ENCODE data around the gene DHFR.

DHFR gene

DNA sequence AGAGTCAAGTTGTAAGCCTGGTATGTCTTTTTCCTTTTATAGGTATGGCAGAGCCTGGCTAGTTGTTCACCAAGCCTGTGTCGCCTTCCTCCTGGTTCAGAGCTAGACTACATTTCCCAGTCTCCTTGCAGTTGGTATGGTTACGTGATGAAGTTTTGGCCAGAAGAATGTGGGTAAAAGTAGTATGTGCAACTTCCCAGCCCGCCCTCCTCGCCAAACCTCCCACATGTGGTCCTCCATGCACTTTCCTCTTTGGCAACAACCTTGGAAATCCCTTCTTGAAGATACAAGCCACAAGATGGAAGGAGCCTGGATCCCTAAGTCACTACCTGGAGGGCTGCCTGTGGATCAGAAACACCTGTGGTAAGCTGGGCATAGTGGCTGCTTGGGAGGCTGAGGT lies 36.3 kb downstream of the DHFR start:
- H4K91ac ChIP-seq (ENCODE audit: low read length): no peak overlapping the region
- no peak for DNase-seq
- no peaks in the 10 kb centered on the region for H3K9me3 ChIP-seq (ENCODE audit: control insufficient read depth, low read length)
- H3K4me3 ChIP-seq (ENCODE audit: insufficient read depth in 1 of 2, low read depth in 1 of 2, low read length in 2 of 2): no peak overlapping the region
- no peak overlapping the region for H2AK5ac ChIP-seq (ENCODE audit: low read length, severe bottlenecking)
- H3K79me1 ChIP-seq (replicated peaks; ENCODE audit: low read length, poor library complexity, severe bottlenecking): no peaks in the 10 kb centered on the region
- H2BK120ac ChIP-seq (ENCODE audit: low read depth, low read length): no peak overlapping the region
- no peak overlapping the region for H3K9ac ChIP-seq (ENCODE audit: low read length)
- no peak overlapping the region for H3K23ac ChIP-seq (ENCODE audit: low read length in 2 of 2)
- H4K8ac ChIP-seq (ENCODE audit: low read length): no peak overlapping the region
- H3K14ac ChIP-seq (ENCODE audit: low read length in 2 of 2): no peak overlapping the region
- no peak overlapping the region for H3K18ac ChIP-seq (ENCODE audit: low read depth in 1 of 2, low read length in 2 of 2)
- no peak overlapping the region for H3K27ac ChIP-seq (ENCODE audit: low read length, poor library complexity, severe bottlenecking)
- no peaks in the 10 kb centered on the region for H3K27me3 ChIP-seq (ENCODE audit: control insufficient read depth in 1 of 2, insufficient read depth in 1 of 2, low read length in 2 of 2)
- no peak overlapping the region for H2AFZ ChIP-seq (ENCODE audit: low read depth, low read length)
- H3K36me3 ChIP-seq (ENCODE audit: control insufficient read depth in 1 of 2, insufficient read depth in 2 of 2, low read depth in 1 of 2, low read length in 2 of 2): no peaks in the 10 kb centered on the region
- no peaks in the 10 kb centered on the region for H3K4me1 ChIP-seq (ENCODE audit: control insufficient read depth, insufficient read depth, low read depth, low read length)
- no peak overlapping the region for H2BK12ac ChIP-seq (ENCODE audit: low read length in 2 of 2)
- H3K4me2 ChIP-seq (ENCODE audit: low read length, poor library complexity, severe bottlenecking): no peak overlapping the region
- WGBS: 100% methylated on average over 1 of the region's 4 CpGs
- H2BK15ac ChIP-seq (ENCODE audit: low read depth, poor library complexity, severe bottlenecking): no peak overlapping the region
- no peak overlapping the region for H2BK5ac ChIP-seq (ENCODE audit: low read depth, low read length, poor library complexity, severe bottlenecking)
- no peak overlapping the region for H3K4ac ChIP-seq (ENCODE audit: low read depth in 1 of 2, low read length in 2 of 2)

DNA sequence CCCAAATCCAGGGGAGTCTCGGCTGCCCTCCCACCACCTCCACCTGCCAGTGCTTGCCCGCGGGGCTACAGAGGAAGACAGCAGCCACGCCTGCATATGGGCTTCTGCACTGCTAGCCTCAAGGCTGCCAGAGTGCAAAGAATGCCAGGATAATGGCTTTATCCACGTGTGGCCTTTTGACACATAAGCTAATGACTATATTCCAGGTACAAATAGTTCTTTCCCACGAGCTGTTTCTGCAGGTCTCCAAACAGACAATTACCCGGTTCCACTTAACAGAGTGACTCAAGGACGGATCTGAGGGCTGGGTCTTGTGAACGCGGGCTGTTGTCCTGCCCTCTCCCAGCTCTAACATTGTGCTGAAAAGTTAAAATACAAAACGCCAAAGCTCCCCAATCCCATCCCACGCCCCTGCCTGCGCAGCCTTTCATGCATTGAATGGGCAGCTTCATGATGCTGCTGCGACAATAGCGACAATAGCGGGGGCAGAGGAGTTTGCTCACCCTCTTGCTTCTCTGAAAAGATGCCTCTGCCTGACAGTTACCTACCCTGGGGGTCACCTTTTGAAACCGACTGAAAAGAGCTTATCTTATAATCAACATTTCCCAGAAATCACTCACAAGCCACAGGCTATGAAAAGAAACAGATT lies 39.4 kb downstream of the DHFR start:
- no peaks in the 10 kb centered on the region for H3K79me1 ChIP-seq (replicated peaks; ENCODE audit: low read length, poor library complexity, severe bottlenecking)
- H2AFZ ChIP-seq (ENCODE audit: low read depth, low read length): no peak overlapping the region
- H2BK12ac ChIP-seq (ENCODE audit: low read length in 2 of 2): no peak overlapping the region
- H3K27ac ChIP-seq (ENCODE audit: low read length, poor library complexity, severe bottlenecking): no peak overlapping the region
- no peaks in the 10 kb centered on the region for H3K36me3 ChIP-seq (ENCODE audit: control insufficient read depth in 1 of 2, insufficient read depth in 2 of 2, low read depth in 1 of 2, low read length in 2 of 2)
- H3K4me1 ChIP-seq (ENCODE audit: control insufficient read depth, insufficient read depth, low read depth, low read length): no peaks in the 10 kb centered on the region
- H4K91ac ChIP-seq (ENCODE audit: low read length): no peak overlapping the region
- no peak overlapping the region for H3K14ac ChIP-seq (ENCODE audit: low read length in 2 of 2)
- no peak overlapping the region for H2BK15ac ChIP-seq (ENCODE audit: low read depth, poor library complexity, severe bottlenecking)
- H3K23ac ChIP-seq (ENCODE audit: low read length in 2 of 2): no peak overlapping the region
- no peak overlapping the region for H3K4me2 ChIP-seq (ENCODE audit: low read length, poor library complexity, severe bottlenecking)
- no peak overlapping the region for H2AK5ac ChIP-seq (ENCODE audit: low read length, severe bottlenecking)
- H3K4ac ChIP-seq (ENCODE audit: low read depth in 1 of 2, low read length in 2 of 2): no peak overlapping the region
- H3K18ac ChIP-seq (ENCODE audit: low read depth in 1 of 2, low read length in 2 of 2): no peak overlapping the region
- H2BK5ac ChIP-seq (ENCODE audit: low read depth, low read length, poor library complexity, severe bottlenecking): no peak overlapping the region
- H3K27me3 ChIP-seq (ENCODE audit: control insufficient read depth in 1 of 2, insufficient read depth in 1 of 2, low read length in 2 of 2): no peaks in the 10 kb centered on the region
- no peaks in the 10 kb centered on the region for H3K9me3 ChIP-seq (ENCODE audit: control insufficient read depth, low read length)
- H4K8ac ChIP-seq (ENCODE audit: low read length): no peak overlapping the region
- H2BK120ac ChIP-seq (ENCODE audit: low read depth, low read length): no peak overlapping the region
- DNase-seq: no peak
- H3K4me3 ChIP-seq (ENCODE audit: insufficient read depth in 1 of 2, low read depth in 1 of 2, low read length in 2 of 2): no peak overlapping the region
- no peak overlapping the region for H3K9ac ChIP-seq (ENCODE audit: low read length)
- WGBS: 94% methylated on average over 17 of the region's 17 CpGs

DNA sequence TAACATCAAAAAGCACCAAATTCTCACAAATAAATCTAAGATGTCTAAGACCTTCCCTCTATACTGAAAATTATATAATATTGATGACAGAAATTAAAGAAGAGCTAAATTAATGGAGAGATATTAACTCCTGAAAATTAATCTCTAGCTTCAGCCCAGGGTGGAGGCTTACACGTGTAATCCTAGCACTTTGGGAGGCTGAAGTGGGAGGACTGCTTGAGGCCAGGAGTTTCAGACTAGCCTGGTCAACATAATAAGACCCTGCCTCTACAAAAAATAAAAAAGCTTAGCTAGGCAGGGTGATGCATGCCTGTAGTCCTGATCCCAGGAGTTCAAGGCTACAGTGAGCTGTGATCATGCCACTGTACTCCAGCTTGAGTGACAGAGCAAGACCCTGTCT lies 45.1 kb downstream of the DHFR start:
- H2AFZ ChIP-seq (ENCODE audit: low read depth, low read length): no peak overlapping the region
- peaks cover 5% of the 10 kb centered on the region for H3K9me3 ChIP-seq (ENCODE audit: control insufficient read depth, low read length)
- no CpG with 5 or more reads among the region's 1 CpG for WGBS
- no peak overlapping the region for H3K9ac ChIP-seq (ENCODE audit: low read length)
- H2AK5ac ChIP-seq (ENCODE audit: low read length, severe bottlenecking): no peak overlapping the region
- no peak overlapping the region for H3K4me2 ChIP-seq (ENCODE audit: low read length, poor library complexity, severe bottlenecking)
- no peak overlapping the region for H3K4ac ChIP-seq (ENCODE audit: low read depth in 1 of 2, low read length in 2 of 2)
- H3K4me1 ChIP-seq (ENCODE audit: control insufficient read depth, insufficient read depth, low read depth, low read length): no peaks in the 10 kb centered on the region
- H4K8ac ChIP-seq (ENCODE audit: low read length): no peak overlapping the region
- no peak overlapping the region for H2BK120ac ChIP-seq (ENCODE audit: low read depth, low read length)
- H3K14ac ChIP-seq (ENCODE audit: low read length in 2 of 2): no peak overlapping the region
- no peak overlapping the region for H3K18ac ChIP-seq (ENCODE audit: low read depth in 1 of 2, low read length in 2 of 2)
- H3K79me1 ChIP-seq (replicated peaks; ENCODE audit: low read length, poor library complexity, severe bottlenecking): no peaks in the 10 kb centered on the region
- no peak overlapping the region for H3K27ac ChIP-seq (ENCODE audit: low read length, poor library complexity, severe bottlenecking)
- H3K27me3 ChIP-seq (ENCODE audit: control insufficient read depth in 1 of 2, insufficient read depth in 1 of 2, low read length in 2 of 2): no peaks in the 10 kb centered on the region
- DNase-seq: no peak
- no peak overlapping the region for H3K23ac ChIP-seq (ENCODE audit: low read length in 2 of 2)
- H2BK12ac ChIP-seq (ENCODE audit: low read length in 2 of 2): no peak overlapping the region
- H2BK5ac ChIP-seq (ENCODE audit: low read depth, low read length, poor library complexity, severe bottlenecking): no peak overlapping the region
- H3K36me3 ChIP-seq (ENCODE audit: control insufficient read depth in 1 of 2, insufficient read depth in 2 of 2, low read depth in 1 of 2, low read length in 2 of 2): no peaks in the 10 kb centered on the region
- no peak overlapping the region for H2BK15ac ChIP-seq (ENCODE audit: low read depth, poor library complexity, severe bottlenecking)
- no peak overlapping the region for H4K91ac ChIP-seq (ENCODE audit: low read length)
- no peak overlapping the region for H3K4me3 ChIP-seq (ENCODE audit: insufficient read depth in 1 of 2, low read depth in 1 of 2, low read length in 2 of 2)

DNA sequence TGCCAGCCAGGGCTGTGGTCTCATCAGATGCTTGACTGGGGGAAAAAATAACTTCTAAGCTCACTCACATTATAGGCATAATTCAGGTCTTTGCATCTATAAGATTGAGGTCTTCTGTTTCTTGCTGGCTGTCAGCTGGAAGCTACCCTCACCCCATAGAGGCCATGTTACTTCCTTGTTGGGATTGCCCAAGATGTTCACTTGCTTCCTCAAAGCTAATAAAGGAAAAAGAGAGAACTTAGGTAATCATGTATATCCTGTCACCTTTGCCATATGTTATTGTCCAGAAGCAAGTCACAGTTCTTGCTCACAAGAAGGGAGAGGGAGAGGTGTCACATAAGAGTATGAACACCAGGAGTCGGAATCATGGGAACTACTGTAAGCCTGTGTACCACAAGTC lies 46.1 kb downstream of the DHFR start:
- Histone ChIP-seq H4K8ac (ENCODE audit: low read length) (no peak overlapping the region), H3K23ac (ENCODE audit: low read length in 2 of 2) (no peak overlapping the region), H3K4me1 (ENCODE audit: control insufficient read depth, insufficient read depth, low read depth, low read length) (no peaks in the 10 kb centered on the region), H3K4me3 (ENCODE audit: insufficient read depth in 1 of 2, low read depth in 1 of 2, low read length in 2 of 2) (no peak overlapping the region), H3K9ac (ENCODE audit: low read length) (no peak overlapping the region), H3K9me3 (ENCODE audit: control insufficient read depth, low read length) (peaks cover 5% of the 10 kb centered on the region), H2BK5ac (ENCODE audit: low read depth, low read length, poor library complexity, severe bottlenecking) (no peak overlapping the region), H3K27me3 (ENCODE audit: control insufficient read depth in 1 of 2, insufficient read depth in 1 of 2, low read length in 2 of 2) (no peaks in the 10 kb centered on the region), H2AFZ (ENCODE audit: low read depth, low read length) (no peak overlapping the region), H3K14ac (ENCODE audit: low read length in 2 of 2) (no peak overlapping the region), H3K79me1 (replicated peaks; ENCODE audit: low read length, poor library complexity, severe bottlenecking) (no peaks in the 10 kb centered on the region), H2BK12ac (ENCODE audit: low read length in 2 of 2) (no peak overlapping the region), H2BK15ac (ENCODE audit: low read depth, poor library complexity, severe bottlenecking) (no peak overlapping the region), H2AK5ac (ENCODE audit: low read length, severe bottlenecking) (no peak overlapping the region), H3K4me2 (ENCODE audit: low read length, poor library complexity, severe bottlenecking) (no peak overlapping the region), H3K36me3 (ENCODE audit: control insufficient read depth in 1 of 2, insufficient read depth in 2 of 2, low read depth in 1 of 2, low read length in 2 of 2) (no peaks in the 10 kb centered on the region), H4K91ac (ENCODE audit: low read length) (no peak overlapping the region), H2BK120ac (ENCODE audit: low read depth, low read length) (no peak overlapping the region), H3K4ac (ENCODE audit: low read depth in 1 of 2, low read length in 2 of 2) (no peak overlapping the region), H3K27ac (ENCODE audit: low read length, poor library complexity, severe bottlenecking) (no peak overlapping the region), H3K18ac (ENCODE audit: low read depth in 1 of 2, low read length in 2 of 2) (no peak overlapping the region)
- 88% methylated on average over 1 of the region's 1 CpG for WGBS
- no peak for DNase-seq

Data from mesenchymal stem cell (in vitro differentiated cells and primary cell).